ENCODE results near the gene PRDM1.

GRCh38 chr6:106059331-106059730, 26.8 kb upstream of the PRDM1 start:
- TF ChIP-seq EZH2 (IDR thresholded peaks at IDR 0.05; ENCODE audit: low read length, missing control alignments) (no peak), CTCF (conservative IDR thresholded peaks at IDR 0.05 in 1 of 2, IDR thresholded peaks at IDR 0.05 in 1 of 2; ENCODE audit: low read depth in 1 of 2, low read length in 2 of 2) (no peak)
